ENCODE measurements around the gene PLD1. TPM values are rescaled to one million over a fixed set of nuclear protein-coding genes. Genes with fewer than 3 reads are reported as not detected.

PLD1 gene
- total and polyA plus RNA-seq, 4 donors, result 3.1 to 31.1 (median 12.2) TPM

- no peak for ATAC-seq (ENCODE audit: insufficient read depth, low FRiP score)
- peaks cover 0 to 10% (median under 1%) of the 10 kb centered on the region in 4 donors for H3K36me3 ChIP-seq (ENCODE audit: control insufficient read depth in 4 of 4, insufficient read depth in 4 of 4, low read length in 4 of 4)
- no peak overlapping the region for H3K27ac ChIP-seq (ENCODE audit: low read depth in 1 of 2, low read length in 1 of 2)
- DNase-seq, result no peak
- H3K27me3 ChIP-seq (ENCODE audit: control insufficient read depth in 3 of 3, insufficient read depth in 3 of 3, low read length in 2 of 3), result peaks cover 0 to 3% (median 0%) of the 10 kb centered on the region in 3 donors
- H3K4me1 ChIP-seq (ENCODE audit: control insufficient read depth in 5 of 5, insufficient read depth in 5 of 5, low read length in 5 of 5), result peaks cover 0 to 26% (median 7%) of the 10 kb centered on the region in 5 donors
- H3K9me3 ChIP-seq (ENCODE audit: control insufficient read depth in 4 of 4, insufficient read depth in 3 of 4, low read length in 3 of 4), result no peaks in the 10 kb centered on the region
- H3K4me3 ChIP-seq, result no peak overlapping the region
- no peak overlapping the region for H3K9ac ChIP-seq (ENCODE audit: insufficient read depth in 1 of 2, low read length in 2 of 2)
- WGBS, 2 donors, result 92 to 95% methylated on average over 5 of the region's 5 CpGs
- TF ChIP-seq CTCF (IDR thresholded peaks at IDR 0.05; ENCODE audit: control extremely low read depth, extremely low read depth), result no peak
Observed at GRCh38 chr3:171687064-171687463, 123.2 kb downstream of the PLD1 start.

- H3K27ac ChIP-seq (ENCODE audit: low read depth in 1 of 2, low read length in 1 of 2), result no peak overlapping the region
- H3K27me3 ChIP-seq (ENCODE audit: control insufficient read depth in 3 of 3, insufficient read depth in 3 of 3, low read length in 2 of 3), result peaks cover 0 to 3% (median 0%) of the 10 kb centered on the region in 3 donors
- peaks cover 0 to 10% (median under 1%) of the 10 kb centered on the region in 4 donors for H3K36me3 ChIP-seq (ENCODE audit: control insufficient read depth in 4 of 4, insufficient read depth in 4 of 4, low read length in 4 of 4)
- 94 to 98% methylated on average over 6 of the region's 6 CpGs for WGBS, 2 donors
- no peak overlapping the region for H3K9ac ChIP-seq (ENCODE audit: insufficient read depth in 1 of 2, low read length in 2 of 2)
- DNase-seq, result no peak
- no peak for TF ChIP-seq CTCF (IDR thresholded peaks at IDR 0.05; ENCODE audit: control extremely low read depth, extremely low read depth)
- H3K4me3 ChIP-seq, result no peak overlapping the region
- peaks cover 0 to 20% (median 7%) of the 10 kb centered on the region in 5 donors for H3K4me1 ChIP-seq (ENCODE audit: control insufficient read depth in 5 of 5, insufficient read depth in 5 of 5, low read length in 5 of 5)
- no peaks in the 10 kb centered on the region for H3K9me3 ChIP-seq (ENCODE audit: control insufficient read depth in 4 of 4, insufficient read depth in 3 of 4, low read length in 3 of 4)
- no peak for ATAC-seq (ENCODE audit: insufficient read depth, low FRiP score)
Observed at GRCh38 chr3:171685116-171685895, 125.0 kb downstream of the PLD1 start.

- Histone ChIP-seq H3K9me3 (ENCODE audit: control insufficient read depth in 4 of 4, insufficient read depth in 3 of 4, low read length in 3 of 4) (no peaks in the 10 kb centered on the region), H3K27me3 (ENCODE audit: control insufficient read depth in 3 of 3, insufficient read depth in 3 of 3, low read length in 2 of 3) (peaks cover 0 to 3% (median 0%) of the 10 kb centered on the region in 3 donors), H3K36me3 (ENCODE audit: control insufficient read depth in 4 of 4, insufficient read depth in 4 of 4, low read length in 4 of 4) (peaks cover 0 to 10% (median under 1%) of the 10 kb centered on the region in 4 donors), H3K27ac (ENCODE audit: low read depth in 1 of 2, low read length in 1 of 2) (no peak overlapping the region), H3K4me3 (no peak overlapping the region), H3K9ac (ENCODE audit: insufficient read depth in 1 of 2, low read length in 2 of 2) (no peak overlapping the region), H3K4me1 (ENCODE audit: control insufficient read depth in 5 of 5, insufficient read depth in 5 of 5, low read length in 5 of 5) (peaks cover 0 to 20% (median 7%) of the 10 kb centered on the region in 5 donors)
- no peak for TF ChIP-seq CTCF (IDR thresholded peaks at IDR 0.05; ENCODE audit: control extremely low read depth, extremely low read depth)
- DNase-seq (no peak), ATAC-seq (ENCODE audit: insufficient read depth, low FRiP score) (no peak)
- WGBS, 2 donors, result 85 to 92% methylated on average over 2 of the region's 2 CpGs
Observed at GRCh38 chr3:171684221-171684620, 126.1 kb downstream of the PLD1 start.
